Caco-2 (cell line): ENCODE results near the gene DGKI. TPM values are rescaled to one million over a fixed set of nuclear protein-coding genes. Genes with fewer than 3 reads are reported as not detected.

Experiments
- BruUV-seq: library from RNA; stranded (reverse); fragments of 400-500 nt; replicated peaks from 2 replicates; lab custom pipeline; 2021; lab: Mats Ljungman, UMichigan
- CTCF ChIA-PET: fragments of 300-600 bp; sonication (Branson Sonifier 250); formaldehyde crosslinking; loops from one replicate; lab custom pipeline; 2022; ENCODE audit warnings: antibody characterized with exemption; lab: Charles Lee
- POLR2A ChIA-PET: fragments of 300-600 bp; sonication (Branson Sonifier 250); formaldehyde crosslinking; loops from one replicate; lab custom pipeline; 2022; ENCODE audit warnings: antibody characterized with exemption; lab: Charles Lee
- DNase-seq, 2 experiments: peaks; one replicate each; pipeline versions ENCODE4 v3.0.0 to v3.0.0-alpha.2; 2020 to 2022
- H3K27me3 ChIP-seq: replicated peaks from 2 replicates; pipeline ENCODE4 v1.6.0; 2011; ENCODE audit warnings: low read length; ENCODE audit not compliant: control insufficient read depth, insufficient read depth
- H3K36me3 ChIP-seq: 2 replicates; pipeline ENCODE4 v1.5.1; 2011; ENCODE audit warnings: low read length; ENCODE audit not compliant: control insufficient read depth, insufficient read depth
- H3K4me1 ChIP-seq: fragments of 250-450 bp; sonication (Bioruptor Pico); 2 replicates; pipeline ENCODE4 v1.5.1; 2020; ENCODE audit warnings: mild to moderate bottlenecking
- H3K4me3 ChIP-seq: 2 replicates; pipeline ENCODE4 v1.5.1; 2011; ENCODE audit warnings: low read depth, mild to moderate bottlenecking, control low read depth, low read length
- H3K9me3 ChIP-seq: fragments of 250-450 bp; sonication (Bioruptor Pico); 2 replicates; pipeline ENCODE4 v1.5.1; 2020; ENCODE audit warnings: mild to moderate bottlenecking, moderate library complexity
- H3K27ac Mint-ChIP-seq: one replicate; pipeline ENCODE4 v1.8.0; 2022; ENCODE audit warnings: mixed read lengths; ENCODE audit not compliant: unreplicated experiment
- H3K27me3 Mint-ChIP-seq: one replicate; pipeline ENCODE4 v1.8.0; 2022; ENCODE audit warnings: mixed read lengths; ENCODE audit not compliant: insufficient read depth, unreplicated experiment
- H3K36me3 Mint-ChIP-seq: one replicate; pipeline ENCODE4 v1.8.0; 2022; ENCODE audit warnings: mild to moderate bottlenecking, mixed read lengths; ENCODE audit not compliant: insufficient read depth, unreplicated experiment
- H3K4me1 Mint-ChIP-seq: one replicate; pipeline ENCODE4 v1.8.0; 2022; ENCODE audit warnings: low read depth, mixed read lengths; ENCODE audit not compliant: unreplicated experiment
- H3K4me3 Mint-ChIP-seq: one replicate; pipeline ENCODE4 v1.8.0; 2022; ENCODE audit warnings: mild to moderate bottlenecking, moderate library complexity, mixed read lengths; ENCODE audit not compliant: unreplicated experiment
- H3K9me3 Mint-ChIP-seq: one replicate; pipeline ENCODE4 v1.8.0; 2022; ENCODE audit warnings: mixed read lengths; ENCODE audit not compliant: unreplicated experiment
- intact Hi-C: fragments of 100-400 bp; cut with micrococcal nuclease; formaldehyde crosslinking; loops from one replicate; pipeline ENCODE4 v1.10.0; 2022; ENCODE audit not compliant: unreplicated experiment
- total RNA-seq: library from RNA; stranded (reverse); gene quantifications from 2 replicates; pipeline ENCODE4 v1.2.3, GENCODE V29; 2022
- TF ChIP-seq, protein P1 (sequence below), 2 experiments: fragments of 200-600 bp in 1 of 2; IDR thresholded peaks; 1 replicate in 1 of 2; 2 replicates in 1 of 2; pipeline versions ENCODE4 v1.5.1 to v1.8.0; 2011 to 2022; ENCODE audit warnings: antibody characterized with exemption in 1 of 2, control low read depth in 1 of 2, inconsistent platforms in 1 of 2, low read depth in 1 of 2, low read length in 1 of 2, mild to moderate bottlenecking in 1 of 2, moderate library complexity in 1 of 2; ENCODE audit not compliant: insufficient read depth in 1 of 2, severe bottlenecking in 1 of 2, unreplicated experiment in 1 of 2

Gene DGKI
- total RNA-seq, 1 experiment from 2014 or later = 0.84 TPM

DNA sequence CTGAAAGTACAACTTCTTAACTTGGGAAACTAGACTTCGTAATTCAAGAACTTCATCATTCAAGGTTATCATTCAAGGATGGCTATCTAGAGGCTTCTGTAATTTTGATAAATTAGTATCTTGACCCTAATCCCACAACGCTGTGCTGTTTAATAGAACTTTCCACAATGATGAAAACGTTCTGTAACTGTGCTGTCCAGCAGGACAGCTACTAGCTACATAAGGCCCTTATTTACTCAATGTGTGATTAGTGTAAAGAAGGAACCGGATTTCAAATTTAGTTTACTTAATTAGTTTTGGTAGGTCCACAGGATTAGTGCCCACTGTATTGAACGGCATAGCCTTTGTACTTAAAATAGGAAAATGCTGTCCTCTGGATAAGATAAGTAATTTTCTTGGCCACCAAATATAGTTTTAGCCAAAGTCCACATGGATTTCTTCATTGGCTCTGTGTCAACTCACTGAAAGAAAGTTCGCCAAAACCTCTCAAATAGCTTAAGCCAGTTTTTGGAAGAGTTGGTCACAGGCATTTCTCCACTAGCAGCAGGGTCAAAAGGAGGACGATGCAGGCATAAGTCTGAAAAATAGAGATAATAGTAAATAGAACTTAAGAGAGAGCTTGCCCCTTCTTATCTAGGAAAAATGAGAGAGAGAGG is 17.3 kb downstream of the DGKI start:
- Mint-ChIP-seq H3K27ac (no peak overlapping the region), H3K4me1 (no peaks in the 10 kb centered on the region), H3K9me3 (peaks cover 13% of the 10 kb centered on the region), H3K36me3 (peaks cover 6% of the 10 kb centered on the region), H3K27me3 (peaks cover 6% of the 10 kb centered on the region), H3K4me3 (no peak overlapping the region)
- Histone ChIP-seq H3K4me1 (no peaks in the 10 kb centered on the region), H3K4me3 (no peak overlapping the region), H3K27me3 (no peaks in the 10 kb centered on the region), H3K9me3 (peaks cover 25% of the 10 kb centered on the region), H3K36me3 (no peaks in the 10 kb centered on the region)
- BruUV-seq = no TSS peak
- ChIA-PET POLR2A (no interaction called here), CTCF (no interaction called here)
- intact Hi-C loops = no loop called here
- DNase-seq = no peak
- TF ChIP-seq, protein P1, sequence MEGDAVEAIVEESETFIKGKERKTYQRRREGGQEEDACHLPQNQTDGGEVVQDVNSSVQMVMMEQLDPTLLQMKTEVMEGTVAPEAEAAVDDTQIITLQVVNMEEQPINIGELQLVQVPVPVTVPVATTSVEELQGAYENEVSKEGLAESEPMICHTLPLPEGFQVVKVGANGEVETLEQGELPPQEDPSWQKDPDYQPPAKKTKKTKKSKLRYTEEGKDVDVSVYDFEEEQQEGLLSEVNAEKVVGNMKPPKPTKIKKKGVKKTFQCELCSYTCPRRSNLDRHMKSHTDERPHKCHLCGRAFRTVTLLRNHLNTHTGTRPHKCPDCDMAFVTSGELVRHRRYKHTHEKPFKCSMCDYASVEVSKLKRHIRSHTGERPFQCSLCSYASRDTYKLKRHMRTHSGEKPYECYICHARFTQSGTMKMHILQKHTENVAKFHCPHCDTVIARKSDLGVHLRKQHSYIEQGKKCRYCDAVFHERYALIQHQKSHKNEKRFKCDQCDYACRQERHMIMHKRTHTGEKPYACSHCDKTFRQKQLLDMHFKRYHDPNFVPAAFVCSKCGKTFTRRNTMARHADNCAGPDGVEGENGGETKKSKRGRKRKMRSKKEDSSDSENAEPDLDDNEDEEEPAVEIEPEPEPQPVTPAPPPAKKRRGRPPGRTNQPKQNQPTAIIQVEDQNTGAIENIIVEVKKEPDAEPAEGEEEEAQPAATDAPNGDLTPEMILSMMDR (IDR thresholded peaks at IDR 0.05; ENCODE audit: insufficient read depth in 1 of 2, low read depth in 1 of 2, low read length in 1 of 2, severe bottlenecking in 1 of 2, unreplicated experiment in 1 of 2) = no peak

- Histone ChIP-seq H3K27me3 (no peaks in the 10 kb centered on the region), H3K4me1 (no peaks in the 10 kb centered on the region), H3K36me3 (no peaks in the 10 kb centered on the region), H3K9me3 (peaks cover 19% of the 10 kb centered on the region), H3K4me3 (no peak overlapping the region)
- Mint-ChIP-seq H3K4me3 (no peak overlapping the region), H3K27ac (no peak overlapping the region), H3K27me3 (peaks cover 7% of the 10 kb centered on the region), H3K9me3 (peaks cover 9% of the 10 kb centered on the region), H3K36me3 (peaks cover 6% of the 10 kb centered on the region), H3K4me1 (no peaks in the 10 kb centered on the region)
- DNase-seq = no peak
- BruUV-seq = no TSS peak
- intact Hi-C loops = no loop called here
- TF ChIP-seq, protein P1 (IDR thresholded peaks at IDR 0.05; ENCODE audit: insufficient read depth in 1 of 2, low read depth in 1 of 2, low read length in 1 of 2, severe bottlenecking in 1 of 2, unreplicated experiment in 1 of 2) = no peak
- CTCF ChIA-PET = no interaction called here
- POLR2A ChIA-PET = no interaction called here
Measured at GRCh38 chr7:137828456-137828855, 18.3 kb downstream of the DGKI start.

DNA sequence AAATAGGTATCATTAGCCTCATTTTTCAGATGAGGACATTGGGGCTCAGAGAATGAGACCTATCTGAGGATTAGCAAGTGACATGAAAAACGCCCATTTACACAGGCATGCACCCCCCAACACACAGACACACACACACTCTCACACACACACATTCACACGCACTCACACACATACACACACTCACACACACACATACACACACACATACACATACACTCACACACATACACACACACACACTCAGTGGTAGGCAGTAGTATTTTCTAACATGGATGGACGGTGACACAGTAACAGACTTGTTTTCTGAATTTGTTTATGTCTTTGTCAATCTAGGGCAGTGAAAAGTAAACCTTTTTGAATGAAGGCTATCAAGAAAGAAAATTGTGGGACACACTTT is 21.3 kb downstream of the DGKI start:
- no peaks in the 10 kb centered on the region for H3K9me3 ChIP-seq
- no peak overlapping the region for H3K27ac Mint-ChIP-seq
- peaks cover 14% of the 10 kb centered on the region for H3K27me3 Mint-ChIP-seq
- H3K36me3 Mint-ChIP-seq = no peaks in the 10 kb centered on the region
- H3K4me1 Mint-ChIP-seq = no peaks in the 10 kb centered on the region
- ChIA-PET POLR2A (no interaction called here), CTCF (no interaction called here)
- H3K4me1 ChIP-seq = no peaks in the 10 kb centered on the region
- BruUV-seq = no TSS peak
- H3K36me3 ChIP-seq = no peaks in the 10 kb centered on the region
- H3K4me3 Mint-ChIP-seq = no peak overlapping the region
- H3K9me3 Mint-ChIP-seq = no peaks in the 10 kb centered on the region
- H3K27me3 ChIP-seq = no peaks in the 10 kb centered on the region
- H3K4me3 ChIP-seq = no peak overlapping the region
- intact Hi-C loops = no loop called here
- DNase-seq = no peak
- TF ChIP-seq, protein P1 (IDR thresholded peaks at IDR 0.05; ENCODE audit: insufficient read depth in 1 of 2, low read depth in 1 of 2, low read length in 1 of 2, severe bottlenecking in 1 of 2, unreplicated experiment in 1 of 2) = no peak
